SIG-M5 treated with dmso at 0.1 percent for 504 hours (cell line): Measurements from ENCODE around the gene BCL2L13.

Experiments used
- DNase-seq: peaks from one replicate; lab custom pipeline; 2025; ENCODE audit not compliant: unreplicated experiment; lab: John Stamatoyannopoulos, UW

BCL2L13 gene

GRCh38 chr22:17778412-17778976, 139.9 kb downstream of the BCL2L13 start:
- no peak for DNase-seq

- DNase-seq: no peak
These were observed 140.9 kb downstream of the BCL2L13 start for GRCh38 chr22:17779286-17780115.

GRCh38 chr22:17780116-17780740, 141.7 kb downstream of the BCL2L13 start:
- no peak for DNase-seq
